AG04449 (cell line): Measurements from ENCODE around the gene ASPRV1.

ENCODE experiments used
- CTCF ChIA-PET: fragments of 350-600 bp; formaldehyde crosslinking; extraction: SDS; loops from one replicate; lab custom pipeline; 2021; ENCODE audit warnings: antibody characterized with exemption; lab: Yijun Ruan, JAX
- POLR2A ChIA-PET: fragments of 400-600, 350-600 bp; formaldehyde crosslinking; extraction: SDS; loops from one replicate; lab custom pipeline; 2020; ENCODE audit warnings: antibody characterized with exemption, inconsistent platforms; lab: Yijun Ruan, JAX
- DNase-seq: peaks from one replicate; pipeline ENCODE4 v3.0.0-alpha.2; 2010; ENCODE audit warnings: low read depth, low spot score
- H3K4me3 ChIP-seq: 2 replicates; pipeline ENCODE4 v1.5.1; 2011; ENCODE audit warnings: low read depth, mild to moderate bottlenecking, control low read depth, low read length
- TF ChIP-seq, protein P1 (sequence below): IDR thresholded peaks from one replicate; pipeline ENCODE4 v1.5.1; 2011; ENCODE audit warnings: mild to moderate bottlenecking, moderate library complexity, low read length, control low read depth, inconsistent platforms; ENCODE audit not compliant: insufficient read depth; ENCODE audit errors: missing control alignments

The ASPRV1 gene

GRCh38 chr2:69940691-69941090 lies 20.7 kb downstream of the ASPRV1 start:
- TF ChIP-seq, protein P1, sequence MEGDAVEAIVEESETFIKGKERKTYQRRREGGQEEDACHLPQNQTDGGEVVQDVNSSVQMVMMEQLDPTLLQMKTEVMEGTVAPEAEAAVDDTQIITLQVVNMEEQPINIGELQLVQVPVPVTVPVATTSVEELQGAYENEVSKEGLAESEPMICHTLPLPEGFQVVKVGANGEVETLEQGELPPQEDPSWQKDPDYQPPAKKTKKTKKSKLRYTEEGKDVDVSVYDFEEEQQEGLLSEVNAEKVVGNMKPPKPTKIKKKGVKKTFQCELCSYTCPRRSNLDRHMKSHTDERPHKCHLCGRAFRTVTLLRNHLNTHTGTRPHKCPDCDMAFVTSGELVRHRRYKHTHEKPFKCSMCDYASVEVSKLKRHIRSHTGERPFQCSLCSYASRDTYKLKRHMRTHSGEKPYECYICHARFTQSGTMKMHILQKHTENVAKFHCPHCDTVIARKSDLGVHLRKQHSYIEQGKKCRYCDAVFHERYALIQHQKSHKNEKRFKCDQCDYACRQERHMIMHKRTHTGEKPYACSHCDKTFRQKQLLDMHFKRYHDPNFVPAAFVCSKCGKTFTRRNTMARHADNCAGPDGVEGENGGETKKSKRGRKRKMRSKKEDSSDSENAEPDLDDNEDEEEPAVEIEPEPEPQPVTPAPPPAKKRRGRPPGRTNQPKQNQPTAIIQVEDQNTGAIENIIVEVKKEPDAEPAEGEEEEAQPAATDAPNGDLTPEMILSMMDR: no peak
- no peak overlapping the region for H3K4me3 ChIP-seq
- no peak for DNase-seq
- CTCF ChIA-PET: interaction anchor here (0.5 to 1.2 kb wide), 2 partner anchors 29 to 703 kb away, joined by 3 to 6 read pairs; no protein-coding TSS in a partner anchor
- POLR2A ChIA-PET: no interaction called here

DNA sequence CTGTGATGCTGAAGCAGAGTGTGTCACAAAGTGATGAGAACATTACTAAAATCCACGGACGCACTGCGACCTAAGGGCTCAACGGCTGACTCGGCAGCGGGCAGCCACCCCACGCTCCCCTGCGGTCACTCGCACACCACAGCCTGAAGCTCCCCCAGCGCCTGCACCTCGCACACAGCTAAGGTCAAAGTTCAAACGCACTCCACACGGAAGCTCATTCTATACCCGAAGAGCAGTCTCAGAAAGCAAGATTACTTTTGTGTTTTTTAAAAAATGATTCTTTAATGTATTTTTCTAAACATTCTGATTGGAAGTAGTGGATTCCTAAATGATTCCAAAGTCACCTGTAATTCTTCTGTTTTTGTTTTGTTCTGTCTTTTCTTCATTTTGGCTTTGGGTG lies 21.7 kb downstream of the ASPRV1 start:
- ChIA-PET POLR2A (no interaction called here), CTCF (interaction anchor here (1.2 kb wide), 1 partner anchor 28 kb away, joined by 6 read pairs; no protein-coding TSS in a partner anchor)
- DNase-seq: no peak

DNA sequence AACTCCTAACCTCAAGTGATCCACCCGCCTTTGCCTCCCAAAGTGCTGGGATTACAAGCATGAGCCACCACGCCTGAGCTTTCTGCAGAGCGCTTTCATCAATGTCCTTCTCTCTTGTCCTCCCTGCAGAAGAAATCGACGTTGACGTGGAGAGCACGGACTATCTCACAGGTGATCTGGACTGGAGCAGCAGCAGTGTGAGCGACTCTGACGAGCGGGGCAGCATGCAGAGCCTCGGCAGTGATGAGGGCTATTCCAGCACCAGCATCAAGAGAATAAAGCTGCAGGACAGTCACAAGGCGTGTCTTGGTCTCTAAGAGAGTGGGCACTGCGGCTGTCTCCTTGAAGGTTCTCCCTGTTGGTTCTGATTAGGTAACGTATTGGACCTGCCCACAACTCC lies 23.5 kb downstream of the ASPRV1 start:
- no peak overlapping the region for H3K4me3 ChIP-seq
- DNase-seq: no peak
- ChIA-PET CTCF (no interaction called here), POLR2A (interaction anchor here (0.6 kb wide), 1 partner anchor 24 kb away, joined by 5 read pairs; no protein-coding TSS in a partner anchor)
- TF ChIP-seq, protein P1: no peak

More for the DNA sequence above, 21.7 kb downstream of the ASPRV1 start:
- H3K4me3 ChIP-seq: no peak overlapping the region
- TF ChIP-seq, protein P1: no peak

- POLR2A ChIA-PET: no interaction called here
- DNase-seq: no peak
- CTCF ChIA-PET: interaction anchor here (1.1 kb wide), 1 partner anchor 9 kb away, joined by 5 read pairs; no protein-coding TSS in a partner anchor
- TF ChIP-seq, protein P1: no peak
- H3K4me3 ChIP-seq: no peak overlapping the region
Measured at GRCh38 chr2:69936906-69937305, 24.5 kb downstream of the ASPRV1 start.

DNA sequence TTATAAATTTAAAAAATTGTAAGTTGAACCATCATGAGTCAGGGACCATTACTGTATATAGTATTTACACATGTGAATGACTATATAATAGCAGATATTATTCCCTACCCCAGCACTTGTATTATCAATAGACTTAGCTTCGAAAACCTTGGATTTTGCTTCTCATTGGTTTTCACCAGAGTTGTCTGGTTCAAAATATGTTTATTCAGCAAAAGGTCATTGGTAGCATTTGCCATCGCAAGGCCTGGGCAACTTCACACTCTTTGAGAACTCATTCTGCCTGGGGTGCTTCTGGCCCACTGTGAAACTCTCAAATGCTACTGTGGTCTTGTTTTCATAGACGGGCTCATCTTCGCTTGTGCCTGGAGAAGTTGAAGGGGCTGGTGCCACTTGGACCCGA lies 26.4 kb downstream of the ASPRV1 start:
- DNase-seq: no peak
- ChIA-PET POLR2A (interaction anchor here (0.7 to 1.5 kb wide), 2 partner anchors 11 to 21 kb away, joined by 3 to 6 read pairs; no protein-coding TSS in a partner anchor), CTCF (interaction anchor here (1.8 to 1.9 kb wide), 2 partner anchors 21 to 210 kb away, joined by 5 to 7 read pairs; partner anchors contain the start of gene MXD1)
- TF ChIP-seq, protein P1: no peak
- H3K4me3 ChIP-seq: no peak overlapping the region

GRCh38 chr2:69934614-69934908 lies 26.9 kb downstream of the ASPRV1 start:
- POLR2A ChIA-PET: interaction anchor here (0.6 to 1.5 kb wide), 4 partner anchors 12 to 141 kb away, joined by 3 to 10 read pairs (median 4); partner anchors contain the start of gene MXD1
- CTCF ChIA-PET: interaction anchor here (0.9 to 1.9 kb wide), 5 partner anchors 11 to 210 kb away, joined by 4 to 7 read pairs (median 5); partner anchors contain the start of gene MXD1

More at GRCh38 chr2:69934614-69934908, 26.9 kb downstream of the ASPRV1 start:
- no peak for DNase-seq
- no peak overlapping the region for H3K4me3 ChIP-seq
- TF ChIP-seq, protein P1: no peak
